Panc1 (cell line): ENCODE results near the gene S1PR5.

Experiments used
- CTCF ChIP-seq: fragments of 450-650 bp; IDR thresholded peaks from 2 replicates; pipeline ENCODE4 v1.5.1; 2017; ENCODE audit warnings: mild to moderate bottlenecking
- POLR2AphosphoS5 ChIP-seq: IDR thresholded peaks from 2 replicates; pipeline ENCODE4 v1.6.1; 2012; ENCODE audit warnings: mild to moderate bottlenecking, low read depth, low read length, moderate library complexity

- no peak; the same call in 1 of the 2 replicates for TF ChIP-seq CTCF
- no peak for TF ChIP-seq POLR2AphosphoS5
Measured at GRCh38 chr19:10565028-10565566, 47.9 kb upstream of the S1PR5 start.
